ENCODE results near the gene ZNRF1. TPM values are rescaled to one million over a fixed set of nuclear protein-coding genes. Genes with fewer than 3 reads are reported as not detected.

Gene ZNRF1
- total and polyA plus RNA-seq, 2 donors from 2014 or later, result 10.8 to 23.1 TPM

DNA sequence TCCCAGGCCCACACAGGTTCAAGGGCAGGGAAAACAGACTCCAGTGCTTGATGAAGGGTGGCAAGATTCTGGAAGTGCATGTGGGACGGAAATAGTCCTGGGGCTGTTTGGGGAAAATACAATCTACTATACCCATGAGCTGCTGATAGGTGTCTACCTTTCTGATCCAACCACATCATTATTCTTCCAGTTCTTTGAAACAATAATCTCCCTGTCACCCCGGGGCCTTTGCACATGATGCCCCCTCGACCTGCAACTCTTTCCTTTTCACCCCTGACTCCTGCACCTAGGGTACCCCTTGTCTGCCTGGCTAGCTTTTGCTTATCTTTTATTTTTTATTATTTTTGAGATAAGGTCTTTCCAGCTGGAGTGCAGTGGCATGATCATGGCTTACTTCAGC, 72.8 kb downstream of the ZNRF1 start:
- TF ChIP-seq CTCF (IDR thresholded peaks at IDR 0.05; ENCODE audit: borderline replicate concordance, extremely low read depth, insufficient read depth), result no peak
- Histone ChIP-seq H3K4me1 (ENCODE audit: control insufficient read depth in 2 of 3, insufficient read depth in 2 of 3, low read depth in 1 of 3, low read length in 3 of 3) (peaks cover 0 to 18% (median 12%) of the 10 kb centered on the region in 3 donors), H3K27ac (ENCODE audit: low read depth in 2 of 2, low read length in 2 of 2) (no peak overlapping the region), H3K9ac (ENCODE audit: low read length in 3 of 3) (no peak overlapping the region), H3K36me3 (ENCODE audit: control insufficient read depth in 2 of 3, insufficient read depth in 3 of 3, low read length in 3 of 3) (no peaks in the 10 kb centered on the region), H3K4me3 (ENCODE audit: low read length in 3 of 3) (no peak overlapping the region), H3K27me3 (ENCODE audit: control insufficient read depth, insufficient read depth, low read length) (no peaks in the 10 kb centered on the region), H3K9me3 (ENCODE audit: control insufficient read depth in 2 of 3, insufficient read depth in 1 of 3, low read length in 3 of 3) (no peaks in the 10 kb centered on the region)
- FAIRE-seq (no peak), DNase-seq (no peak)
- intact Hi-C loops (cut with DNase I), result no loop called here

- H3K36me3 ChIP-seq (ENCODE audit: control insufficient read depth in 2 of 3, insufficient read depth in 3 of 3, low read length in 3 of 3), result no peaks in the 10 kb centered on the region
- H3K4me3 ChIP-seq (ENCODE audit: low read length in 3 of 3), result no peak overlapping the region
- intact Hi-C loops (cut with DNase I), result no loop called here
- H3K27ac ChIP-seq (ENCODE audit: low read depth in 2 of 2, low read length in 2 of 2), result no peak overlapping the region
- no peaks in the 10 kb centered on the region for H3K27me3 ChIP-seq (ENCODE audit: control insufficient read depth, insufficient read depth, low read length)
- DNase-seq, result no peak
- peaks cover 0 to 18% (median 12%) of the 10 kb centered on the region in 3 donors for H3K4me1 ChIP-seq (ENCODE audit: control insufficient read depth in 2 of 3, insufficient read depth in 2 of 3, low read depth in 1 of 3, low read length in 3 of 3)
- no peak overlapping the region for H3K9ac ChIP-seq (ENCODE audit: low read length in 3 of 3)
- FAIRE-seq, result no peak
- no peaks in the 10 kb centered on the region for H3K9me3 ChIP-seq (ENCODE audit: control insufficient read depth in 2 of 3, insufficient read depth in 1 of 3, low read length in 3 of 3)
- TF ChIP-seq CTCF (IDR thresholded peaks at IDR 0.05; ENCODE audit: borderline replicate concordance, extremely low read depth, insufficient read depth), result no peak
These were observed 73.6 kb downstream of the ZNRF1 start for GRCh38 chr16:75072239-75072947.

- no peak for DNase-seq
- H3K4me1 ChIP-seq (ENCODE audit: control insufficient read depth in 2 of 3, insufficient read depth in 2 of 3, low read depth in 1 of 3, low read length in 3 of 3), result peaks cover 0 to 18% (median 12%) of the 10 kb centered on the region in 3 donors
- TF ChIP-seq CTCF (IDR thresholded peaks at IDR 0.05; ENCODE audit: borderline replicate concordance, extremely low read depth, insufficient read depth), result no peak
- intact Hi-C loops (cut with DNase I), result no loop called here
- no peaks in the 10 kb centered on the region for H3K9me3 ChIP-seq (ENCODE audit: control insufficient read depth in 2 of 3, insufficient read depth in 1 of 3, low read length in 3 of 3)
- no peaks in the 10 kb centered on the region for H3K27me3 ChIP-seq (ENCODE audit: control insufficient read depth, insufficient read depth, low read length)
- no peak overlapping the region for H3K4me3 ChIP-seq (ENCODE audit: low read length in 3 of 3)
- FAIRE-seq, result no peak
- H3K36me3 ChIP-seq (ENCODE audit: control insufficient read depth in 2 of 3, insufficient read depth in 3 of 3, low read length in 3 of 3), result no peaks in the 10 kb centered on the region
- H3K27ac ChIP-seq (ENCODE audit: low read depth in 2 of 2, low read length in 2 of 2), result no peak overlapping the region
- H3K9ac ChIP-seq (ENCODE audit: low read length in 3 of 3), result no peak overlapping the region
These were observed 74.9 kb downstream of the ZNRF1 start for GRCh38 chr16:75073545-75074303.
